Measurements from ENCODE around the gene MFSD2A.

GRCh38 chr1:40014812-40015594 lies 60.1 kb downstream of the MFSD2A start:
- TF ChIP-seq CTCF (IDR thresholded peaks at IDR 0.05), result no peak
- TF ChIP-seq POLR2A (IDR thresholded peaks at IDR 0.05), result no peak
